ENCODE measurements around the gene SLFN13.
A peak's percentile ranks its signal among the peaks of the same experiment; 100 is the strongest.

DNA sequence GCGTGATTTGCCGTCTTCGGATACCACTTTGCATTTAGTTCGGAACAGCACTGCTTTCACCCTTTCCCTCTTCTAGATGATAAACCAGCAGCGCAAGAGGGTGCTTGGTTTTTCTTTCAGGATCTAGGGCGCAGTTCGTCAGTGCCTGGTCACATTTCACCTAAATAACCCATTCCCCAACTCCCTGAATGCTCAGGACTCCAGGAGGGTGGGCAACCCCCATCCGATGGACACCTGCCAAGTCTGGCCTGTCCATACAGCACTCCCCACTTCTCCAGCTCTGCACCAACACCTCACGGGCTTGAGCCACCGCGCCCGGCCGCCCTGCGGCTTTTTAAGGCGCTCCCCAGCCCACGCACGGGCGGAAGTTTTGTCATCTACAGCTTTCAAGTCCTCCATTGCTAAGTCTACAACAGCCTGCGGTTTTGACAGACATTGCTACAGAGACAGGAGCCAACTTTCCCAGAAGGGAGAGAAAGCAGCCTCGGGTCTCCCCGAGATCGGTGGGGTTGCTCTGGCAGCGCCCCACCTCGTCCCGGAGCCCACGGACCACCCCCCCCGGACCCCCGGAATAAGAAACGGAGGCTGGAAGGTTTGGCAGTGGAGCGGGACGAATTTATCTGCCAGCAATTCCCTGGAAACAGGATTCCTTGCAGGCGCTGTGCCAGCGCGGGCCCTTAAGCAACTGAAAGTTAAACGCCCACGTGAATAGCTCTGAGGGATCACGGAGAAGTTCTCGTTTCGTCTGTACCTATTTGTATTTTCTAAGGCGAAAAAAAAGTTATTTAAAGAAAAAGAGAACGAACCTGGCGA lies 38.6 kb upstream of the SLFN13 start:
- TF ChIP-seq POLR2AphosphoS5 (IDR thresholded peaks at IDR 0.05; ENCODE audit: low read depth) = peak; percentile 49; the same call in 1 of the 2 replicates
- TF ChIP-seq, protein P1, sequence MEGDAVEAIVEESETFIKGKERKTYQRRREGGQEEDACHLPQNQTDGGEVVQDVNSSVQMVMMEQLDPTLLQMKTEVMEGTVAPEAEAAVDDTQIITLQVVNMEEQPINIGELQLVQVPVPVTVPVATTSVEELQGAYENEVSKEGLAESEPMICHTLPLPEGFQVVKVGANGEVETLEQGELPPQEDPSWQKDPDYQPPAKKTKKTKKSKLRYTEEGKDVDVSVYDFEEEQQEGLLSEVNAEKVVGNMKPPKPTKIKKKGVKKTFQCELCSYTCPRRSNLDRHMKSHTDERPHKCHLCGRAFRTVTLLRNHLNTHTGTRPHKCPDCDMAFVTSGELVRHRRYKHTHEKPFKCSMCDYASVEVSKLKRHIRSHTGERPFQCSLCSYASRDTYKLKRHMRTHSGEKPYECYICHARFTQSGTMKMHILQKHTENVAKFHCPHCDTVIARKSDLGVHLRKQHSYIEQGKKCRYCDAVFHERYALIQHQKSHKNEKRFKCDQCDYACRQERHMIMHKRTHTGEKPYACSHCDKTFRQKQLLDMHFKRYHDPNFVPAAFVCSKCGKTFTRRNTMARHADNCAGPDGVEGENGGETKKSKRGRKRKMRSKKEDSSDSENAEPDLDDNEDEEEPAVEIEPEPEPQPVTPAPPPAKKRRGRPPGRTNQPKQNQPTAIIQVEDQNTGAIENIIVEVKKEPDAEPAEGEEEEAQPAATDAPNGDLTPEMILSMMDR (IDR thresholded peaks at IDR 0.05; ENCODE audit: insufficient read depth, low read length) = no peak
